ENCODE data around the gene ITGB4.

ITGB4 gene

GRCh38 chr17:75803883-75804282 is 82.6 kb downstream of the ITGB4 start:
- no peak for DNase-seq

GRCh38 chr17:75806822-75807500 is 85.7 kb downstream of the ITGB4 start:
- no peak for DNase-seq

All from OCI-M1 (cell line).